Epithelial cell of esophagus (primary cell): ENCODE data around the gene PKHD1.
A peak's percentile ranks its signal among the peaks of the same experiment; 100 is the strongest.

Source experiments
- DNase-seq: peaks from one replicate; pipeline ENCODE4 v3.0.0; 2010; ENCODE audit warnings: low read depth
- H3K4me3 ChIP-seq: 2 replicates; pipeline ENCODE4 v1.5.1; 2011; ENCODE audit warnings: mild to moderate bottlenecking, low read length, control low read depth
- TF ChIP-seq, protein P1 (sequence below): IDR thresholded peaks from 2 replicates; pipeline ENCODE4 v1.5.1; 2011; ENCODE audit warnings: low read depth, mild to moderate bottlenecking, low read length, control low read depth, inconsistent platforms; ENCODE audit not compliant: insufficient read depth; ENCODE audit errors: missing control alignments

Gene PKHD1

DNA sequence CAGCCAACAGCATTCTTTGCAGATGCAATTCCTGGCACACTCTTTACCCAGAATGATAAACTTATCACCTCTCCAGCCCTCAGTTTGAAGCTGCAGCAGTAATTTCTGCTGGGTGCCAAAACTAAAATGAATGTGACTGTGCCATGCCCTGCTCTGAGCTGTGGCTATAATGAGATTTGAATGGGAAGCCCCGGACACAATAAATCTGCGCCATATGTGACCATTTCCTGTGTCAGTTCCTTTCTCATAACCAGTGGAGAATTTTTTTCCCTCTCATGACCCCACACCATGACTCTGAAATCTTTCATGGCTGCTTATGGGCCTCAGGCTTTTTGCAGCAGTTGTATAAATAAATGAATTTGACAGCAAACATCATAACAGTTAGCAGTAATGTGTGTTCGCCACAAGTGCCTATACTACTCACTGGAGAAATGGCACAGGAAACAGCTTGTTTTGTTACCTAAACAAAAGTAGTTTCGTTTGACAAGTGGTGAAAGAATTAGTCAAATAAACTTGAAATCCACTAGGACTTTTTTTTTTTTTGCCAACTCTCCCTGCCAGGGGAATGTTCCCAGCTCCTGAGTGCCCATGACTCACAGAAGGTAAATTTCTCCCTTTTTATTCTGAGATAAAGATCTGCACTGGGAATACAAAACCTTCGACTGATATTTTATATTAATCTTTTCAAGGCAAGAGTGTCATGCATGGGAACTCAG lies 408.4 kb downstream of the PKHD1 start:
- TF ChIP-seq, protein P1, sequence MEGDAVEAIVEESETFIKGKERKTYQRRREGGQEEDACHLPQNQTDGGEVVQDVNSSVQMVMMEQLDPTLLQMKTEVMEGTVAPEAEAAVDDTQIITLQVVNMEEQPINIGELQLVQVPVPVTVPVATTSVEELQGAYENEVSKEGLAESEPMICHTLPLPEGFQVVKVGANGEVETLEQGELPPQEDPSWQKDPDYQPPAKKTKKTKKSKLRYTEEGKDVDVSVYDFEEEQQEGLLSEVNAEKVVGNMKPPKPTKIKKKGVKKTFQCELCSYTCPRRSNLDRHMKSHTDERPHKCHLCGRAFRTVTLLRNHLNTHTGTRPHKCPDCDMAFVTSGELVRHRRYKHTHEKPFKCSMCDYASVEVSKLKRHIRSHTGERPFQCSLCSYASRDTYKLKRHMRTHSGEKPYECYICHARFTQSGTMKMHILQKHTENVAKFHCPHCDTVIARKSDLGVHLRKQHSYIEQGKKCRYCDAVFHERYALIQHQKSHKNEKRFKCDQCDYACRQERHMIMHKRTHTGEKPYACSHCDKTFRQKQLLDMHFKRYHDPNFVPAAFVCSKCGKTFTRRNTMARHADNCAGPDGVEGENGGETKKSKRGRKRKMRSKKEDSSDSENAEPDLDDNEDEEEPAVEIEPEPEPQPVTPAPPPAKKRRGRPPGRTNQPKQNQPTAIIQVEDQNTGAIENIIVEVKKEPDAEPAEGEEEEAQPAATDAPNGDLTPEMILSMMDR: no peak
- no peak overlapping the region for H3K4me3 ChIP-seq
- peak; percentile 33 for DNase-seq

DNA sequence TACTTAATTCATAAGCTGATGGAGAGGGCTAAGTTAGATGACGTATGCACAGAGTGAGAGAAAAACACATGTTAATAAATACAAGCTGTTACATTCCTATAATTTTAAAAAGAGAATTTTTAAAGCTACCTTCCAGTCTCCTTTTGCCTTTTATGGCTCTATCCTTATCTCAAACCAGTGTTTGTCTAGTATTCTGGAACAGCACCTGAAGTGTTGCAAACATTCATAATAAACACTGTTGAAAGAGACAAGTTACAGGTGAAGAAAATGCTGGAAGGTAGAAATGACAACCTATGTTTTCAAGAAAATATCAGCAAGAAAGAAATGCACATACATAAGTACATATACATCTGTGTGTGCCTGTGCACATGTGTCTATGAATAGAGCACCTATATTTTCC lies 409.1 kb downstream of the PKHD1 start:
- no peak overlapping the region for H3K4me3 ChIP-seq
- no peak for DNase-seq
- TF ChIP-seq, protein P1: no peak

DNA sequence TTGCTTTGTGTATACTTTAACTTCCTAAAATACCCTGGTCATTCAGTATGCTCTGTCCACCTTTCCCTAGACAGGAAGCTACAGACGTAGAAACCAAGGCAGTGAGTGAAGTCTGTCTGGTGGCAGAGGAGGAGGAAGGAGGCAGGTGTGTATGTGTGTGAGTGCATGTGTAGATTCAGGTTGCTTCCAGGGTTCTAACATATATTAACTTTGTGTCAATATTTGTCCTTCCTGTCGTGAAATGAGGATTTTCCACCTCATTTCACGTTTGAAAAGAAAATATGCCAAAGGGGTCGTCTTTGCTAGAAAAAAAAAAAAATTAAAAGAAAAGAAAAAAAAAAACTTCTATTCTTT lies 411.5 kb downstream of the PKHD1 start:
- TF ChIP-seq, protein P1: no peak
- H3K4me3 ChIP-seq: no peak overlapping the region
- DNase-seq: no peak

DNA sequence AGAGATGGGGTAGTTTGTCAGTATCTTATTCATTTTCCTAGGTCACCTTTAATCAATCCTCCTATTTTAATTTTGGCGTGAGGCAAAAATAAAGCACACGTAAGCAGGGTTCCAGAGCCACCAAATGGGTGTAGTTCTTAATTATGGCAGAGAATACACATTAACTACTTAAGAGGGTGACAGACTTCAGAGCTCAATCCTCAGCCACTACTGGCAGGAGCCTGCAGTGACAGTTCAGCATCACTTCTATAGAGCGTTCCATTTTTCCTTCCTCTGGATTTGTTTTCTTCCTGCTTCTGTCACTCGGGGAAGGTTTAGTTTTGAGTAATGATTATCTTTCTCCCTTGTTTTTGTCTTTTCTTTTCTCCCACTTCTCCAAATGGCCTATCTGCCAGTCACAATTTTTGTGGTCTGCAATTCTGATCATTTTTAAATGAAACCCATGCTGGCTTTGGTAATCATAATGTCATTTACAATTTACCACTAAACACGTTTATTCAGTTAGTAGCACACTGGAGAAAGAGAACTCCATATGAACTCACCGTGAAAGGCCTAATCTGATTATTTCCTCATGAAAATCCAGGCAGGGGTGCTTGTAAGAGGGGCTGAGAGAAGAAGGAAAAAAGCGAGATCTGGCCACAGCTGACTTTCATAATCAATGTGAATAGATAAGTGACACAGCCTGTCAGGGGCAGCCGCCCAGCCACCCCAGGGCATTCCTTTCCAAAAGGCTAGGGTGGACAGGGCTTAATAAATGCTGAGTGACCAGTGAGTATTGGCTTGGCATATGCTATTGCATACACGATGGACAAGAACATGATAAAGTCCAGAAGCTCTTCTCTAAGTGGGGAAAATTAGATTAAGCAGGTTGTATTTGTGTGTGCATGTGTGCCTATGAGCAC lies 412.1 kb downstream of the PKHD1 start:
- no peak overlapping the region for H3K4me3 ChIP-seq
- TF ChIP-seq, protein P1: no peak
- no peak for DNase-seq

DNA sequence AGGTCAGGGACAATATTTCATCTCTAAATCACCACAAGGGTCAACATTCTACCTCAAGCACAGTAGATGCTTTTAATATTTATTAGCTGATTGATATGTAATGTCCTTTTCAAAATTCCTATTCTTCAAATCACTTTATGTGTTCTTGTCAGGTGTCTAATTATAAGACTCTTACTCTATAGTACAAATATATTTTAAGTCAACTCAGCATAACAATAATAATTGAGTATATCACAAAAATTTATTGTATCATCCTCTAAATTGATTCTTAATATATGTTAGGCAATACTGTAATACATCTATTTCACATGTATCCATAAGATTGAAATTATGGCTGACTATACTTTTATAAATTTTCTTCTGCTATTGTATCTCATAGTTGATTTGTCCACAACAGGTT lies 423.9 kb downstream of the PKHD1 start:
- TF ChIP-seq, protein P1: no peak
- no peak for DNase-seq

DNA sequence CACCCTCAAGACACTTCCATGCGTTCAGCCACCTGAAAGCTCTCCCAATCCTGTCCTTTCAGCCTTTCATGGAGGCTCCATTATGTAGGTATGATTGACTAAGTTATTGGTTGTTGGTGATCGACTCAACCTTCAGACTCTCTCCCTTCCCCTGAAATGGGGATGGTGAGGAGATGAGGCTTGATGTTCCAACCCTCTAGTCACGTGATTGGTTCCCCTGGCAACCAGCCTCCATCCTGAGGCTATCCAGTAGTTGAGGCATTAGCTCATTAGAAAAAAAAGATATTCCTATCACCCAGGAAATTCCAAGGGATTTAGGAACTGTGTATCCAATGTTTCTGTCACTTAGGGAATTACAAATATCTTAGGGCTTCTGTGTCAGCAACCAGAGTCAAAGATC lies 426.6 kb downstream of the PKHD1 start:
- H3K4me3 ChIP-seq: no peak overlapping the region
- TF ChIP-seq, protein P1: no peak
- DNase-seq: no peak

More for the DNA sequence above, 423.9 kb downstream of the PKHD1 start:
- H3K4me3 ChIP-seq: no peak overlapping the region

DNA sequence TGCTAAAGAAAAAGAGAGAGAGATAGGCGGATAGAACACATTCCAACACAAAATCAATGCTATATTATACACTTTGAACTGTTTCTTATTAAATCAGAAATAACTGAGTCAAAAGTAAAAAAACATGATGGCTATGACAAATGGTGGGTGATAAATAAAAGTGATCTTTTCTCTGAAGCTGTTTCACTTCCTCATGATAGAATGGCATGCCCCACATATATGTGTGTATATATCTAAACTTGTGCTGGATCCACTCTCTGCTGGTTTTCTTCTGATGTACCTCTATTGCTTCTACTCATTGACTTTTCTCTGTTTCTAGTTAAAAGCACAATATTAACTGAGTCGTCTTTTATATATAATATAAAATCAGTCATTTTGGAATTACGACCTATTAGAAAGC lies 429.9 kb downstream of the PKHD1 start:
- DNase-seq: no peak
- H3K4me3 ChIP-seq: no peak overlapping the region
- TF ChIP-seq, protein P1: no peak
